ENCODE data around the gene CCDC170. TPM values are rescaled to one million over a fixed set of nuclear protein-coding genes. Genes with fewer than 3 reads are reported as not detected.

The CCDC170 gene
- total and polyA plus RNA-seq, 9 of the 15 experiments (the other 6 are each of a cell fraction or from before 2014, with no cell fraction given), result 0.01 to 0.18 (median 0.05) TPM; not detected in 6

DNA sequence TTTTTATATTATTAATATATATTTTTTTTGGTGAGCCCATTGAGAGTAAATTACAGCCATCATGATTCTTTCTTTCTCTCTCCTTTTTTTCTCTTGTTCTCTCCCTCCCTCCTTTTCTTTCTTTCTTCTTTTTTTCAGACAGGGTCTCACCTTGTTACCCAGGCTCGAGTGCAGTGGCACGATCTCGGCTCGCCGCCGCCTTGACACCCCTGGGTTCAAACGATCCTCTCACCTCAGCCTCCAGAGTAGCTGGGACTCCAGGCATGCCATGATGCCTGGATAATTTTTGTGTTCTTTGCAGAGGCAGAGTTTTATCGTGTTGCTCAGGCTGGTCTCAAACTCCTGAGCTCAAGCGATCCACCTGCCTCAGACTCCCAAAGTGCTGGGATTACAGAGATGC lies 1.6 kb downstream of the CCDC170 start:
- no peak overlapping the region for H3K4me3 ChIP-seq
- peaks cover 0 to 6% of the 10 kb centered on the region in 2 experiments; a peak in 1 of 5 replicates for H3K4me1 ChIP-seq (replicated peaks in 1 of 2; ENCODE audit: control insufficient read depth in 2 of 2, insufficient read depth in 2 of 2, low read length in 2 of 2)
- DNase-seq (ENCODE audit: extremely low read depth in 1 of 4, low spot score in 3 of 4) (no peak), ATAC-seq (no peak), FAIRE-seq (no peak)
- CTCF ChIA-PET (ENCODE audit: low intra/inter-chr PET ratio), result no interaction called here
- no peaks in the 10 kb centered on the region for H3K9me3 ChIP-seq (replicated peaks; ENCODE audit: control insufficient read depth, insufficient read depth, low read depth, low read length)
- H3K36me3 ChIP-seq (ENCODE audit: control insufficient read depth, insufficient read depth, low read length), result no peaks in the 10 kb centered on the region
- H3K4me2 ChIP-seq (ENCODE audit: insufficient read depth, low read length), result no peak overlapping the region
- in situ Hi-C loops (cut with MboI), result no loop called here
- H3K27ac ChIP-seq (ENCODE audit: extremely low read depth, low read depth, low read length), result no peak overlapping the region
- no peak for TF ChIP-seq PHF8 (IDR thresholded peaks at IDR 0.05; ENCODE audit: borderline replicate concordance, low read length)
- no TSS peak for BruUV-seq (replicated peaks)
- WGBS (ENCODE audit: insufficient coverage, low coverage, missing lambda C conversion rate), result 5% methylated on average over 9 of the region's 9 CpGs
- intact Hi-C loops (cut with micrococcal nuclease), result no loop called here
- H3K9me1 ChIP-seq (ENCODE audit: control insufficient read depth, insufficient read depth, low read length), result no peaks in the 10 kb centered on the region
- POLR2A ChIA-PET, result no interaction called here
- H4K20me1 ChIP-seq (replicated peaks; ENCODE audit: control insufficient read depth, insufficient read depth, low read length), result no peaks in the 10 kb centered on the region
- no peak overlapping the region for H3K9ac ChIP-seq (ENCODE audit: insufficient read depth in 1 of 2, low read depth in 2 of 2, low read length in 2 of 2)
- no peaks in the 10 kb centered on the region for H3K79me2 ChIP-seq (ENCODE audit: control insufficient read depth, insufficient read depth, low read length)
- H2AFZ ChIP-seq (ENCODE audit: low read depth, low read length), result no peak overlapping the region
- H3K27me3 ChIP-seq (ENCODE audit: control insufficient read depth in 2 of 2, insufficient read depth in 2 of 2, low read length in 2 of 2), result peaks cover 31 to 39% of the 10 kb centered on the region in 2 experiments; a peak in 4 of 5 replicates

GRCh38 chr6:151497905-151498304 lies 4.1 kb downstream of the CCDC170 start:
- FAIRE-seq (no peak), ATAC-seq (no peak), DNase-seq (ENCODE audit: extremely low read depth in 1 of 4, low spot score in 3 of 4) (no peak)
- Histone ChIP-seq H3K9me3 (replicated peaks; ENCODE audit: control insufficient read depth, insufficient read depth, low read depth, low read length) (no peaks in the 10 kb centered on the region), H2AFZ (ENCODE audit: low read depth, low read length) (no peak overlapping the region), H3K36me3 (ENCODE audit: control insufficient read depth, insufficient read depth, low read length) (no peaks in the 10 kb centered on the region), H3K4me2 (ENCODE audit: insufficient read depth, low read length) (no peak overlapping the region), H3K79me2 (ENCODE audit: control insufficient read depth, insufficient read depth, low read length) (no peaks in the 10 kb centered on the region), H3K9ac (ENCODE audit: insufficient read depth in 1 of 2, low read depth in 2 of 2, low read length in 2 of 2) (no peak overlapping the region), H3K27ac (ENCODE audit: extremely low read depth, low read depth, low read length) (no peak overlapping the region), H3K27me3 (ENCODE audit: control insufficient read depth in 2 of 2, insufficient read depth in 2 of 2, low read length in 2 of 2) (peaks cover 27 to 32% of the 10 kb centered on the region in 2 experiments; a peak in 4 of 5 replicates), H3K4me1 (replicated peaks in 1 of 2; ENCODE audit: control insufficient read depth in 2 of 2, insufficient read depth in 2 of 2, low read length in 2 of 2) (peaks cover 0 to 6% of the 10 kb centered on the region in 2 experiments; a peak in 1 of 5 replicates), H3K4me3 (no peak overlapping the region), H4K20me1 (replicated peaks; ENCODE audit: control insufficient read depth, insufficient read depth, low read length) (no peaks in the 10 kb centered on the region), H3K9me1 (ENCODE audit: control insufficient read depth, insufficient read depth, low read length) (no peaks in the 10 kb centered on the region)
- ChIA-PET POLR2A (no interaction called here), CTCF (ENCODE audit: low intra/inter-chr PET ratio) (no interaction called here)
- in situ Hi-C loops (cut with MboI) (no loop called here), intact Hi-C loops (cut with micrococcal nuclease) (no loop called here)
- BruUV-seq (replicated peaks), result no TSS peak
- TF ChIP-seq KAT2B (IDR thresholded peaks at IDR 0.05; ENCODE audit: low read depth, low read length) (no peak), PTBP1 (IDR thresholded peaks at IDR 0.05; ENCODE audit: low read depth, low read length) (no peak), EWSR1 (IDR thresholded peaks at IDR 0.05; ENCODE audit: borderline replicate concordance, low read depth, partially characterized antibody) (no peak), KLF13 (tag; IDR thresholded peaks at IDR 0.05; ENCODE audit: borderline replicate concordance, low read depth) (no peak), CBX8 (IDR thresholded peaks at IDR 0.05; ENCODE audit: borderline replicate concordance, extremely low read depth, low read depth, low read length, poor library complexity, severe bottlenecking) (no peak), ARID1B (IDR thresholded peaks at IDR 0.05) (no peak), FUS (optimal IDR thresholded peaks at IDR 0.05; ENCODE audit: low read depth, low read length) (no peak)
- TF ChIP-seq, protein P1, sequence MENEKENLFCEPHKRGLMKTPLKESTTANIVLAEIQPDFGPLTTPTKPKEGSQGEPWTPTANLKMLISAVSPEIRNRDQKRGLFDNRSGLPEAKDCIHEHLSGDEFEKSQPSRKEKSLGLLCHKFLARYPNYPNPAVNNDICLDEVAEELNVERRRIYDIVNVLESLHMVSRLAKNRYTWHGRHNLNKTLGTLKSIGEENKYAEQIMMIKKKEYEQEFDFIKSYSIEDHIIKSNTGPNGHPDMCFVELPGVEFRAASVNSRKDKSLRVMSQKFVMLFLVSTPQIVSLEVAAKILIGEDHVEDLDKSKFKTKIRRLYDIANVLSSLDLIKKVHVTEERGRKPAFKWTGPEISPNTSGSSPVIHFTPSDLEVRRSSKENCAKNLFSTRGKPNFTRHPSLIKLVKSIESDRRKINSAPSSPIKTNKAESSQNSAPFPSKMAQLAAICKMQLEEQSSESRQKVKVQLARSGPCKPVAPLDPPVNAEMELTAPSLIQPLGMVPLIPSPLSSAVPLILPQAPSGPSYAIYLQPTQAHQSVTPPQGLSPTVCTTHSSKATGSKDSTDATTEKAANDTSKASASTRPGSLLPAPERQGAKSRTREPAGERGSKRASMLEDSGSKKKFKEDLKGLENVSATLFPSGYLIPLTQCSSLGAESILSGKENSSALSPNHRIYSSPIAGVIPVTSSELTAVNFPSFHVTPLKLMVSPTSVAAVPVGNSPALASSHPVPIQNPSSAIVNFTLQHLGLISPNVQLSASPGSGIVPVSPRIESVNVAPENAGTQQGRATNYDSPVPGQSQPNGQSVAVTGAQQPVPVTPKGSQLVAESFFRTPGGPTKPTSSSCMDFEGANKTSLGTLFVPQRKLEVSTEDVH (IDR thresholded peaks at IDR 0.05; ENCODE audit: low read depth, partially characterized antibody), result no peak
